ENCODE results near the gene LHFPL6.

Gene LHFPL6

DNA sequence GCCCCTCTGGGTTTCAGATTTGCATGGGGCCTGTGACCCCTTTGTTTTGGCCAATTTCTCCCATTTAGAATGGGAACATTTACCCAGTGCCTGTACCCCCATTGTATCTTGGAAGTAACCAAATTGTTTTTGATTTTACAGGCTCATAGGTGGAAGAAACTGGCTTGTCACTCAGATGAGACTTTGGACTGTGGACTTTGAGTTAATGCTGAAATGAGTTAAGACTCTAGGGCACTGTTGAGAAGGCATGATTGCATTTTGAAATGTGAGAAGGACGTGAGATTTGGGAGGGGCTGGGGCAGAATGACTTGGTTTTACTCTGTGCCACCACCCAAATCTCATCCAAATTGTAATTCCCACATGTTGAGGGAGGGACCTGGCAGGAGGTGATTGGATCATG, 306.0 kb downstream of the LHFPL6 start:
- DNase-seq = no peak

DNA sequence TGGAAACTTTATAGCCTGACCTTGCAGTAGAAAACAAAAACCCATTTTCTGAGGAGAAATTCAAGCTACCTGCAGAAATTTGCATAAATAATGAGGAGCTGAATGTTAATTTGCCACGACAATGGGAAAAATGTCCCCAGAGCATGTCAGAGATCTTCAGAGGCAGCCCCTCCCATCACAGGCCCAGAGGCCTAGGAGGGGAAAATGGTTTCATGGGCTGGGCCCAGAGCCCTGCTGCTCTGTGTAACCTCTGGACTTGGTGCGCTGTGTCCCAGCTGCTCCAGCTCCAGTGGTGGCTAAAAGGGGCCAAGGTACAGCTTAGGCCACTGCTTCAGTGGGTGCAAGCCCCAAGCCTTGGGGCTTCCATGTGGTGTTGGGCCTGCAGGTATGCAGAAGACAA, 306.8 kb downstream of the LHFPL6 start:
- no peak for DNase-seq

Data from activated CD4-positive, alpha-beta T cell treated with anti-CD3 and anti-CD28 coated beads, Interleukin-2, amount 50 U/mL, for 4 hours (primary cell).